ENCODE measurements around the gene FGF14.

FGF14 gene

GRCh38 chr13:101967781-101968180 lies 434.1 kb downstream of the FGF14 start:
- no peaks in the 10 kb centered on the region for H3K36me3 ChIP-seq (ENCODE audit: control insufficient read depth, insufficient read depth, low read length)
- H3K27ac ChIP-seq (ENCODE audit: low read depth, low read length, severe bottlenecking): no peak overlapping the region
- no peaks in the 10 kb centered on the region for H3K9me3 ChIP-seq (ENCODE audit: control insufficient read depth, low read length)
- no peak overlapping the region for H3K4me3 ChIP-seq (ENCODE audit: extremely low read depth, insufficient read depth, low read length, poor library complexity, severe bottlenecking)
- no peaks in the 10 kb centered on the region for H3K4me1 ChIP-seq (ENCODE audit: control insufficient read depth, insufficient read depth, low read length, poor library complexity, severe bottlenecking)

GRCh38 chr13:101967216-101967615 lies 434.6 kb downstream of the FGF14 start:
- no peaks in the 10 kb centered on the region for H3K9me3 ChIP-seq (ENCODE audit: control insufficient read depth, low read length)
- H3K27ac ChIP-seq (ENCODE audit: low read depth, low read length, severe bottlenecking): no peak overlapping the region
- H3K4me1 ChIP-seq (ENCODE audit: control insufficient read depth, insufficient read depth, low read length, poor library complexity, severe bottlenecking): no peaks in the 10 kb centered on the region
- no peaks in the 10 kb centered on the region for H3K36me3 ChIP-seq (ENCODE audit: control insufficient read depth, insufficient read depth, low read length)
- H3K4me3 ChIP-seq (ENCODE audit: extremely low read depth, insufficient read depth, low read length, poor library complexity, severe bottlenecking): no peak overlapping the region

GRCh38 chr13:101965096-101965495 lies 436.8 kb downstream of the FGF14 start:
- Histone ChIP-seq H3K4me3 (ENCODE audit: extremely low read depth, insufficient read depth, low read length, poor library complexity, severe bottlenecking) (no peak overlapping the region), H3K36me3 (ENCODE audit: control insufficient read depth, insufficient read depth, low read length) (no peaks in the 10 kb centered on the region), H3K27ac (ENCODE audit: low read depth, low read length, severe bottlenecking) (no peak overlapping the region), H3K4me1 (ENCODE audit: control insufficient read depth, insufficient read depth, low read length, poor library complexity, severe bottlenecking) (no peaks in the 10 kb centered on the region), H3K9me3 (ENCODE audit: control insufficient read depth, low read length) (no peaks in the 10 kb centered on the region)
- WGBS, 2 experiments (ENCODE audit: insufficient coverage in 2 of 2): 83 to 84% methylated on average over 1 to 4 of the region's 5 CpGs

GRCh38 chr13:101959016-101959415 lies 442.8 kb downstream of the FGF14 start:
- Histone ChIP-seq H3K9me3 (ENCODE audit: control insufficient read depth, low read length) (no peaks in the 10 kb centered on the region), H3K27ac (ENCODE audit: low read depth, low read length, severe bottlenecking) (no peak overlapping the region), H3K4me1 (ENCODE audit: control insufficient read depth, insufficient read depth, low read length, poor library complexity, severe bottlenecking) (no peaks in the 10 kb centered on the region), H3K4me3 (ENCODE audit: extremely low read depth, insufficient read depth, low read length, poor library complexity, severe bottlenecking) (no peak overlapping the region), H3K36me3 (ENCODE audit: control insufficient read depth, insufficient read depth, low read length) (no peaks in the 10 kb centered on the region)
- 87 to 89% methylated on average over 3 of the region's 5 CpGs for WGBS, 2 experiments (ENCODE audit: insufficient coverage in 2 of 2)

- Histone ChIP-seq H3K27ac (ENCODE audit: low read depth, low read length, severe bottlenecking) (no peak overlapping the region), H3K4me3 (ENCODE audit: extremely low read depth, insufficient read depth, low read length, poor library complexity, severe bottlenecking) (no peak overlapping the region), H3K36me3 (ENCODE audit: control insufficient read depth, insufficient read depth, low read length) (no peaks in the 10 kb centered on the region), H3K9me3 (ENCODE audit: control insufficient read depth, low read length) (no peaks in the 10 kb centered on the region), H3K4me1 (ENCODE audit: control insufficient read depth, insufficient read depth, low read length, poor library complexity, severe bottlenecking) (no peaks in the 10 kb centered on the region)
- 80 to 100% methylated on average over 1 to 2 of the region's 3 CpGs for WGBS, 2 experiments (ENCODE audit: insufficient coverage in 2 of 2)
Observed at GRCh38 chr13:101955764-101956163, 446.1 kb downstream of the FGF14 start.

GRCh38 chr13:101951114-101951513 lies 450.7 kb downstream of the FGF14 start:
- H3K36me3 ChIP-seq (ENCODE audit: control insufficient read depth, insufficient read depth, low read length): no peaks in the 10 kb centered on the region
- 86 to 100% methylated on average over 1 of the region's 2 CpGs for WGBS, 2 experiments (ENCODE audit: insufficient coverage in 2 of 2)
- H3K4me1 ChIP-seq (ENCODE audit: control insufficient read depth, insufficient read depth, low read length, poor library complexity, severe bottlenecking): no peaks in the 10 kb centered on the region
- H3K9me3 ChIP-seq (ENCODE audit: control insufficient read depth, low read length): no peaks in the 10 kb centered on the region
- no peak overlapping the region for H3K27ac ChIP-seq (ENCODE audit: low read depth, low read length, severe bottlenecking)
- no peak overlapping the region for H3K4me3 ChIP-seq (ENCODE audit: extremely low read depth, insufficient read depth, low read length, poor library complexity, severe bottlenecking)

GRCh38 chr13:101949681-101950080 lies 452.2 kb downstream of the FGF14 start:
- H3K9me3 ChIP-seq (ENCODE audit: control insufficient read depth, low read length): no peaks in the 10 kb centered on the region
- H3K36me3 ChIP-seq (ENCODE audit: control insufficient read depth, insufficient read depth, low read length): no peaks in the 10 kb centered on the region
- no peaks in the 10 kb centered on the region for H3K4me1 ChIP-seq (ENCODE audit: control insufficient read depth, insufficient read depth, low read length, poor library complexity, severe bottlenecking)
- no peak overlapping the region for H3K4me3 ChIP-seq (ENCODE audit: extremely low read depth, insufficient read depth, low read length, poor library complexity, severe bottlenecking)
- no peak overlapping the region for H3K27ac ChIP-seq (ENCODE audit: low read depth, low read length, severe bottlenecking)

- no peaks in the 10 kb centered on the region for H3K4me1 ChIP-seq (ENCODE audit: control insufficient read depth, insufficient read depth, low read length, poor library complexity, severe bottlenecking)
- H3K27ac ChIP-seq (ENCODE audit: low read depth, low read length, severe bottlenecking): no peak overlapping the region
- H3K9me3 ChIP-seq (ENCODE audit: control insufficient read depth, low read length): no peaks in the 10 kb centered on the region
- no peak overlapping the region for H3K4me3 ChIP-seq (ENCODE audit: extremely low read depth, insufficient read depth, low read length, poor library complexity, severe bottlenecking)
- no peaks in the 10 kb centered on the region for H3K36me3 ChIP-seq (ENCODE audit: control insufficient read depth, insufficient read depth, low read length)
Observed at GRCh38 chr13:101946401-101946800, 455.4 kb downstream of the FGF14 start.

GRCh38 chr13:101945435-101945834 lies 456.4 kb downstream of the FGF14 start:
- WGBS, 2 experiments (ENCODE audit: insufficient coverage in 2 of 2): 73 to 77% methylated on average over 4 of the region's 6 CpGs
- no peaks in the 10 kb centered on the region for H3K9me3 ChIP-seq (ENCODE audit: control insufficient read depth, low read length)
- H3K4me3 ChIP-seq (ENCODE audit: extremely low read depth, insufficient read depth, low read length, poor library complexity, severe bottlenecking): no peak overlapping the region
- no peaks in the 10 kb centered on the region for H3K4me1 ChIP-seq (ENCODE audit: control insufficient read depth, insufficient read depth, low read length, poor library complexity, severe bottlenecking)
- no peak overlapping the region for H3K27ac ChIP-seq (ENCODE audit: low read depth, low read length, severe bottlenecking)
- no peaks in the 10 kb centered on the region for H3K36me3 ChIP-seq (ENCODE audit: control insufficient read depth, insufficient read depth, low read length)

- Histone ChIP-seq H3K9me3 (ENCODE audit: control insufficient read depth, low read length) (no peaks in the 10 kb centered on the region), H3K27ac (ENCODE audit: low read depth, low read length, severe bottlenecking) (no peak overlapping the region), H3K36me3 (ENCODE audit: control insufficient read depth, insufficient read depth, low read length) (no peaks in the 10 kb centered on the region), H3K4me3 (ENCODE audit: extremely low read depth, insufficient read depth, low read length, poor library complexity, severe bottlenecking) (no peak overlapping the region), H3K4me1 (ENCODE audit: control insufficient read depth, insufficient read depth, low read length, poor library complexity, severe bottlenecking) (no peaks in the 10 kb centered on the region)
- WGBS, 2 experiments (ENCODE audit: insufficient coverage in 2 of 2): no CpG with 5 or more reads among the region's 2 CpGs
Observed at GRCh38 chr13:101944521-101944920, 457.3 kb downstream of the FGF14 start.

- Histone ChIP-seq H3K36me3 (ENCODE audit: control insufficient read depth, insufficient read depth, low read length) (no peaks in the 10 kb centered on the region), H3K9me3 (ENCODE audit: control insufficient read depth, low read length) (no peaks in the 10 kb centered on the region), H3K4me3 (ENCODE audit: extremely low read depth, insufficient read depth, low read length, poor library complexity, severe bottlenecking) (no peak overlapping the region), H3K27ac (ENCODE audit: low read depth, low read length, severe bottlenecking) (no peak overlapping the region), H3K4me1 (ENCODE audit: control insufficient read depth, insufficient read depth, low read length, poor library complexity, severe bottlenecking) (no peaks in the 10 kb centered on the region)
- 79 to 86% methylated on average over 2 of the region's 2 CpGs for WGBS, 2 experiments (ENCODE audit: insufficient coverage in 2 of 2)
Observed at GRCh38 chr13:101942535-101943157, 459.2 kb downstream of the FGF14 start.

- Histone ChIP-seq H3K4me1 (ENCODE audit: control insufficient read depth, insufficient read depth, low read length, poor library complexity, severe bottlenecking) (no peaks in the 10 kb centered on the region), H3K9me3 (ENCODE audit: control insufficient read depth, low read length) (no peaks in the 10 kb centered on the region), H3K27ac (ENCODE audit: low read depth, low read length, severe bottlenecking) (no peak overlapping the region), H3K4me3 (ENCODE audit: extremely low read depth, insufficient read depth, low read length, poor library complexity, severe bottlenecking) (no peak overlapping the region), H3K36me3 (ENCODE audit: control insufficient read depth, insufficient read depth, low read length) (no peaks in the 10 kb centered on the region)
- no CpG with 5 or more reads among the region's 1 CpG for WGBS, 2 experiments (ENCODE audit: insufficient coverage in 2 of 2)
Observed at GRCh38 chr13:101942038-101942437, 459.8 kb downstream of the FGF14 start.
